Endodermal cell (in vitro differentiated cells): Measurements from ENCODE around the gene UBL4B. TPM values are rescaled to one million over a fixed set of nuclear protein-coding genes. Genes with fewer than 3 reads are reported as not detected.
"Not testable (repeated sequence)": the region's sequence is repeated elsewhere in the genome, so short reads cannot be mapped to it uniquely, and the experiment has no call there.

ENCODE experiments used
- DNase-seq: peaks from one replicate; pipeline ENCODE4 v3.0.0-alpha.2; 2017
- H3K27ac ChIP-seq: 2 replicates; pipeline ENCODE4 v1.5.1; 2013; ENCODE audit warnings: mild to moderate bottlenecking, low read depth, low read length, moderate library complexity
- H3K27me3 ChIP-seq: 2 replicates; pipeline ENCODE4 v1.6.1; 2013; ENCODE audit warnings: mild to moderate bottlenecking, low read length, moderate library complexity; ENCODE audit not compliant: insufficient read depth, control insufficient read depth, poor library complexity, severe bottlenecking
- H3K36me3 ChIP-seq: 2 replicates; pipeline ENCODE4 v1.7.0; 2013; ENCODE audit warnings: mild to moderate bottlenecking, low read length, moderate library complexity; ENCODE audit not compliant: control insufficient read depth, insufficient read depth
- H3K4me1 ChIP-seq: one replicate; pipeline ENCODE4 v1.7.0; 2013; ENCODE audit warnings: low read length; ENCODE audit not compliant: control insufficient read depth, insufficient read depth
- H3K4me3 ChIP-seq: 2 replicates; pipeline ENCODE4 v1.5.1; 2013; ENCODE audit warnings: mild to moderate bottlenecking, low read length, moderate library complexity
- H3K9ac ChIP-seq: 2 replicates; pipeline ENCODE4 v1.6.1; 2013; ENCODE audit warnings: mild to moderate bottlenecking, low read length, moderate library complexity; ENCODE audit not compliant: poor library complexity, severe bottlenecking; ENCODE audit errors: extremely low read depth
- H3K9me3 ChIP-seq: 2 replicates; pipeline ENCODE4 v1.6.1; 2013; ENCODE audit warnings: mild to moderate bottlenecking, low read length, moderate library complexity; ENCODE audit not compliant: control insufficient read depth
- H3K27ac Mint-ChIP-seq: 2 replicates; pipeline ENCODE4 v1.8.0; 2020; ENCODE audit warnings: mixed read lengths
- H3K27me3 Mint-ChIP-seq: 2 replicates; pipeline ENCODE4 v1.8.0; 2021; ENCODE audit warnings: mild to moderate bottlenecking, mixed read lengths; ENCODE audit not compliant: insufficient read depth
- H3K36me3 Mint-ChIP-seq: 2 replicates; pipeline ENCODE4 v1.8.0; 2020; ENCODE audit warnings: low read depth, mixed read lengths
- H3K4me1 Mint-ChIP-seq: 2 replicates; pipeline ENCODE4 v1.8.0; 2020; ENCODE audit warnings: mixed read lengths
- H3K4me3 Mint-ChIP-seq: 2 replicates; pipeline ENCODE4 v1.8.0; 2020; ENCODE audit warnings: mild to moderate bottlenecking, moderate library complexity, mixed read lengths
- H3K9me3 Mint-ChIP-seq: 2 replicates; pipeline ENCODE4 v1.8.0; 2020; ENCODE audit warnings: mild to moderate bottlenecking, mixed read lengths
- WGBS, 2 experiments: methylation state at CpG; one replicate each; pipeline versions ENCODE4 v1.1.5 to v1.1.7; 2013; ENCODE audit warnings: missing lambda C conversion rate in 2 of 2, mixed read lengths in 1 of 2; ENCODE audit not compliant: insufficient coverage in 1 of 2, insufficient read length in 1 of 2; 5-methylcytosine and 5-hydroxymethylcytosine counted together
- total RNA-seq, 2 donors: library from RNA; stranded (reverse); fragmentation: NEBNext Ultra II Directional in 1 of 2; extraction: Animal tissue kit (Norgen Biotek cat#: 25700) in 1 of 2; gene quantifications; 2 replicates in 1 of 2; 3 replicates in 1 of 2; pipeline ENCODE4 v1.2.1, GENCODE V29; 2021
- TF ChIP-seq, protein P1 (sequence below): fragments of 200-600 bp; sonication (generic); conservative IDR thresholded peaks from 2 replicates; pipeline ENCODE4 v1.5.0; 2021; ENCODE audit warnings: antibody characterized with exemption, mild to moderate bottlenecking

The UBL4B gene
- total RNA-seq, 2 donors from 2014 or later: not detected

DNA sequence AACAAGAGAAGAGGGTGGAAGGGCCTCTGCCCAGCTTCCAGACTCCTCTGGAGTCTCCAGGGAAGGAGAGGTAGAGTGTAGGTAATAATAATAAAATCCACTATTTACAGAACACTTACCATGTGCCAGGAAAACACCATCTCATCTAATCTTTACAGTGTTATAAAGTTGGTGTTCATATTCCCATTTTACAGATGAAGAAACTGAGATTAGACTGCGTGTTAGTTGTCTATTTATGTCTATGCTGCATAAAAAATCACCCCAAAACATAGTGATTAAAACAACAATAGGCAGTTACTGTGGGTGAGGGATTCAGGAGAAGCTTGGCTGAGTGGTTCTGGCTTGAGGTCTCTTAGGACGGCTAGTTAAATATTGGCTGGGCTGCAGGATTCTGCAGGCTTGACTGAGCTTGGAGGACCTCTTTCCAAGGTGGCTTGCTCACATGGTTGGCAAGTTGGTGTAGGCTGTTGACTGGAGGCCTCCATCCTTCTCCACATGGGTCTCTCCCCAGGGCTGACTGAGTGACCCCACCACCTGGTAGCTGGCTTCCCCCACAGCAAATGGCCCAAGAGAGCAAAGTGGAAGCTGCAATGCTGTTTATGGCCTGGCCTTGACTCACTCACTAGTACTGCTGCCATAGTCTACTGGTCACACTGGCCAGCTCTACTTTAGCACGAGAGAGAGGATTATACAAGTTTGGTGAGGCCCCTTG, 35.3 kb upstream of the UBL4B start:
- no peaks in the 10 kb centered on the region for H3K9me3 Mint-ChIP-seq
- no peak overlapping the region for H3K9ac ChIP-seq
- no peak overlapping the region for H3K27ac Mint-ChIP-seq
- no peaks in the 10 kb centered on the region for H3K36me3 Mint-ChIP-seq
- no peaks in the 10 kb centered on the region for H3K4me1 ChIP-seq
- H3K9me3 ChIP-seq: no peaks in the 10 kb centered on the region
- H3K27ac ChIP-seq: no peak overlapping the region
- no peaks in the 10 kb centered on the region for H3K4me1 Mint-ChIP-seq
- 91% methylated on average over 3 of the region's 3 CpGs; no CpG with 5 or more reads in 1 of the 2 experiments for WGBS, 2 experiments
- no peak for DNase-seq
- peaks cover 93% of the 10 kb centered on the region for H3K27me3 Mint-ChIP-seq
- no peak overlapping the region for H3K4me3 Mint-ChIP-seq
- no peak overlapping the region for H3K4me3 ChIP-seq
- TF ChIP-seq, protein P1, sequence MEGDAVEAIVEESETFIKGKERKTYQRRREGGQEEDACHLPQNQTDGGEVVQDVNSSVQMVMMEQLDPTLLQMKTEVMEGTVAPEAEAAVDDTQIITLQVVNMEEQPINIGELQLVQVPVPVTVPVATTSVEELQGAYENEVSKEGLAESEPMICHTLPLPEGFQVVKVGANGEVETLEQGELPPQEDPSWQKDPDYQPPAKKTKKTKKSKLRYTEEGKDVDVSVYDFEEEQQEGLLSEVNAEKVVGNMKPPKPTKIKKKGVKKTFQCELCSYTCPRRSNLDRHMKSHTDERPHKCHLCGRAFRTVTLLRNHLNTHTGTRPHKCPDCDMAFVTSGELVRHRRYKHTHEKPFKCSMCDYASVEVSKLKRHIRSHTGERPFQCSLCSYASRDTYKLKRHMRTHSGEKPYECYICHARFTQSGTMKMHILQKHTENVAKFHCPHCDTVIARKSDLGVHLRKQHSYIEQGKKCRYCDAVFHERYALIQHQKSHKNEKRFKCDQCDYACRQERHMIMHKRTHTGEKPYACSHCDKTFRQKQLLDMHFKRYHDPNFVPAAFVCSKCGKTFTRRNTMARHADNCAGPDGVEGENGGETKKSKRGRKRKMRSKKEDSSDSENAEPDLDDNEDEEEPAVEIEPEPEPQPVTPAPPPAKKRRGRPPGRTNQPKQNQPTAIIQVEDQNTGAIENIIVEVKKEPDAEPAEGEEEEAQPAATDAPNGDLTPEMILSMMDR: no peak
- peaks cover 94% of the 10 kb centered on the region for H3K27me3 ChIP-seq
- no peaks in the 10 kb centered on the region for H3K36me3 ChIP-seq

DNA sequence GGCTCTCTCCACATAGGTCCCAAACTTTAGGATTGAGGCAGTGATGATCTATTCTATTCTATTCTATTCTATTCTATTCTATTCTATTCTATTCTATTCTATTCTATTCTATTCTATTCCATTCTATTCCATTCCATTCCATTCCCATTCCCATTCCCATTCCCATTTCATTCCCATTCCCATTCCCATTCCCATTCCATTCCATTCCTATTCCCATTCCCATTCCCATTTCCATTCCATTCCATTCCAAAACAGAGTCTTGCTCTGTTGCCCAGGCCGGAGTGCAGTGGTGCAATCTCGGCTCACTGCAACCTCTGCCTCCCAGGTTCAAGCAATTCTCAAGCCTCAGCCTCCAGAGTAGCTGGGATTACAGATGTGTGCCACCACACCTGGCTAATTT, 32.2 kb upstream of the UBL4B start:
- H3K4me1 Mint-ChIP-seq, H3K4me3 Mint-ChIP-seq, H3K27ac ChIP-seq, H3K36me3 ChIP-seq, H3K36me3 Mint-ChIP-seq, H3K4me3 ChIP-seq, H3K27ac Mint-ChIP-seq, DNase-seq, H3K9me3 Mint-ChIP-seq, H3K4me1 ChIP-seq, H3K9me3 ChIP-seq, H3K9ac ChIP-seq: not testable (repeated sequence)
- 92 to 98% methylated on average over 2 of the region's 2 CpGs for WGBS, 2 experiments
- H3K27me3 ChIP-seq: peaks cover 94% of the 10 kb centered on the region
- peaks cover 94% of the 10 kb centered on the region for H3K27me3 Mint-ChIP-seq

DNA sequence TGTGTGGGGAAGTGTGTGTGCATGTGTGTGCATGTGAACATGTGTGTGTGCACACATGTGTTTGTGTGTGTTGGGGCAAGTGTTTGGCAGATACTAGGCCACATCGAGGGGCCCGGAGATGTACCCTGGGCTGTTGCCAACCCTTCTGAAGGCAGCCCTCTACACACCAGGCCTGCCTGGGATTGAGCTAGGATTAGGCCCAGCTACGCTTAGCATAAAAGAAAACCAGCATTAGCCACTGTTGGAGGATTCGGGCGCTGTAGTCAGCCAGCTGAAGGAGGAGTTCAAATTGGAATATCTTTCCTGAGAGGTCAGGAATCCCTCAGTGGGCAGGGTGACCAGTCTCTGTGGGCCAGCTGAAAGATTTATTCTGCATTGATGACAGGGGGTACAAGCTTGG, 31.2 kb upstream of the UBL4B start:
- Histone ChIP-seq H3K9ac (no peak overlapping the region), H3K36me3 (no peaks in the 10 kb centered on the region), H3K27ac (no peak overlapping the region), H3K9me3 (no peaks in the 10 kb centered on the region), H3K27me3 (peaks cover 95% of the 10 kb centered on the region), H3K4me1 (peaks cover 9% of the 10 kb centered on the region), H3K4me3 (no peak overlapping the region)
- Mint-ChIP-seq H3K27ac (no peak overlapping the region), H3K27me3 (peaks cover 96% of the 10 kb centered on the region), H3K4me3 (no peak overlapping the region), H3K4me1 (peaks cover 7% of the 10 kb centered on the region), H3K36me3 (no peaks in the 10 kb centered on the region), H3K9me3 (no peaks in the 10 kb centered on the region)
- 91 to 94% methylated on average over 2 to 5 of the region's 5 CpGs for WGBS, 2 experiments
- TF ChIP-seq, protein P1: no peak
- DNase-seq: no peak
